HL-60 (cell line): ENCODE results near the gene PCP4.

Experiments
- DNase-seq, 2 experiments: peaks; one replicate each; pipeline ENCODE4 v3.0.0-alpha.2; 2010 to 2020; ENCODE audit warnings: low read depth in 1 of 2, low spot score in 1 of 2
- H3K27ac ChIP-seq: fragments of 250-450 bp; sonication (Bioruptor Pico); replicated peaks from 2 replicates; pipeline ENCODE4 v1.5.1; 2020; ENCODE audit warnings: mild to moderate bottlenecking, moderate library complexity
- H3K27me3 ChIP-seq: fragments of 250-450 bp; sonication (Bioruptor Pico); 2 replicates; pipeline ENCODE4 v1.5.1; 2021; ENCODE audit warnings: mild to moderate bottlenecking, moderate library complexity; ENCODE audit not compliant: insufficient read depth, poor library complexity, severe bottlenecking
- H3K4me3 ChIP-seq: replicated peaks from 2 replicates; pipeline ENCODE4 v1.5.1; 2011; ENCODE audit warnings: mild to moderate bottlenecking, control low read depth, low read length; ENCODE audit not compliant: insufficient read depth
- CTCF ChIP-seq: IDR thresholded peaks from one replicate; pipeline ENCODE4 v1.5.1; 2011; ENCODE audit warnings: low read length, control low read depth, inconsistent platforms; ENCODE audit not compliant: insufficient read depth
- GABPA ChIP-seq: IDR thresholded peaks from 2 replicates; pipeline ENCODE4 v1.6.1; 2012; ENCODE audit warnings: low read depth
- POLR2AphosphoS5 ChIP-seq: IDR thresholded peaks from 2 replicates; pipeline ENCODE4 v1.6.1; 2012; ENCODE audit warnings: low read depth
- REST ChIP-seq: IDR thresholded peaks from 2 replicates; pipeline ENCODE4 v1.6.1; 2012; ENCODE audit warnings: low read depth; ENCODE audit not compliant: insufficient replicate concordance
- SPI1 ChIP-seq: IDR thresholded peaks from 2 replicates; pipeline ENCODE4 v1.6.1; 2012; ENCODE audit warnings: low read depth, mild to moderate bottlenecking, borderline replicate concordance

Gene PCP4

DNA sequence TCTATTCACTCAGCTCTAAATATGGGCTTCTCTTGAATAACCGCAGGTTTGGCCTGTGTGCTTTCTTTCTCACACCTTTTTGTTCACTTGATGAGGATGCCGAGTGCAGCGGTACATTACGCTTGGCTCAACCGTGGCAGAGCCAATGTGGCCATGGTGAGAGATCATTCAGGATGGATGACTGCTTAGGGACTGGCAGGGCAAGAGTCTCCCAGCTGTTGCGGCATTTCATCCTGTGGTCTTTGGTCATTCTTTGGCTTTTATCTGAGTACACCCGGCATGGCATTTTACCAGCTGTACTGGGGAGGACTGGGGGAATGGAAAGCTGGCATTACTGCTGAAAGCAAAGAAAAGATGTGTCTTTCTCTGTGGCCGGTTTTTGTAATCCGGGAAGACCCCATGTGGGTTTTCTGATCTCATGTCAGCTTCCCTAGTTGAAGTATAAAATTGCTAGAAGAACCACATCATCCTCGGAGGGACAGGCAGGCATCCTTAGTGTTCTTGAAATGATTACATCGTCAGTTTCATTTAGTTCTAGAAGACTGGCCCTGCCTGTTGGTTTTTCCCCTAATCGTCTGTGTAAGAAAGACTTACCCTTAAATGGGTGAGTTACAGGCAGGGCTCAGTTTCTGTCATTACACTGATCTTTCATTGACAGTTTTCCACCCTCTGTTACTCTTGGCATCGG, 15.1 kb downstream of the PCP4 start:
- no peak for TF ChIP-seq SPI1
- TF ChIP-seq CTCF: no peak
- TF ChIP-seq POLR2AphosphoS5: no peak
- no peak for TF ChIP-seq REST
- TF ChIP-seq GABPA: no peak
- no peak overlapping the region for H3K4me3 ChIP-seq
- no peaks in the 10 kb centered on the region for H3K27me3 ChIP-seq
- DNase-seq: no peak
- no peak overlapping the region for H3K27ac ChIP-seq

GRCh38 chr21:39882839-39883195, 15.6 kb downstream of the PCP4 start:
- Histone ChIP-seq H3K4me3 (no peak overlapping the region), H3K27ac (no peak overlapping the region), H3K27me3 (no peaks in the 10 kb centered on the region)
- no peak for TF ChIP-seq POLR2AphosphoS5
- no peak for TF ChIP-seq SPI1
- no peak for TF ChIP-seq REST
- TF ChIP-seq CTCF: no peak
- TF ChIP-seq GABPA: no peak
- DNase-seq: no peak

GRCh38 chr21:39885119-39885848, 18.0 kb downstream of the PCP4 start:
- Histone ChIP-seq H3K27me3 (no peaks in the 10 kb centered on the region), H3K27ac (no peak overlapping the region), H3K4me3 (no peak overlapping the region)
- no peak for TF ChIP-seq GABPA
- no peak for TF ChIP-seq POLR2AphosphoS5
- TF ChIP-seq REST: no peak
- TF ChIP-seq CTCF: no peak
- TF ChIP-seq SPI1: no peak
- no peak for DNase-seq
